NCI-H524 treated with DMSO at 0.1 percent for 48 hours (cell line): ENCODE results near the gene ADGRL2.
A peak's percentile ranks its signal among the peaks of the same experiment; 100 is the strongest.

Experiments used
- DNase-seq: peaks from one replicate; lab custom pipeline; 2025; lab: John Stamatoyannopoulos, UW

The ADGRL2 gene

GRCh38 chr1:81907575-81907974 lies 106.8 kb downstream of the ADGRL2 start:
- no peak for DNase-seq

GRCh38 chr1:81912383-81912782 lies 111.6 kb downstream of the ADGRL2 start:
- no peak for DNase-seq

- DNase-seq = no peak
Measured at GRCh38 chr1:81915937-81916336, 115.2 kb downstream of the ADGRL2 start.

GRCh38 chr1:81920245-81920740 lies 119.6 kb downstream of the ADGRL2 start:
- DNase-seq = no peak

GRCh38 chr1:81920886-81921285 lies 120.2 kb downstream of the ADGRL2 start:
- no peak for DNase-seq

GRCh38 chr1:81921344-81921743 lies 120.6 kb downstream of the ADGRL2 start:
- no peak for DNase-seq

GRCh38 chr1:81921851-81922462 lies 121.2 kb downstream of the ADGRL2 start:
- no peak for DNase-seq

GRCh38 chr1:81922955-81923354 lies 122.2 kb downstream of the ADGRL2 start:
- DNase-seq = no peak

- no peak for DNase-seq
Measured at GRCh38 chr1:81929106-81929505, 128.4 kb downstream of the ADGRL2 start.

- no peak for DNase-seq
Measured at GRCh38 chr1:81936853-81937252, 136.1 kb downstream of the ADGRL2 start.

GRCh38 chr1:81937791-81938450 lies 137.2 kb downstream of the ADGRL2 start:
- no peak for DNase-seq

- no peak for DNase-seq
Measured at GRCh38 chr1:81948495-81948894, 147.8 kb downstream of the ADGRL2 start.

GRCh38 chr1:81949421-81949820 lies 148.7 kb downstream of the ADGRL2 start:
- no peak for DNase-seq

GRCh38 chr1:81950037-81950436 lies 149.3 kb downstream of the ADGRL2 start:
- no peak for DNase-seq

- no peak for DNase-seq
Measured at GRCh38 chr1:81950591-81951244, 150.0 kb downstream of the ADGRL2 start.

GRCh38 chr1:81954534-81955020 lies 153.8 kb downstream of the ADGRL2 start:
- DNase-seq = peak; percentile 41

- DNase-seq = no peak
Measured at GRCh38 chr1:81967951-81968350, 167.2 kb downstream of the ADGRL2 start.

- no peak for DNase-seq
Measured at GRCh38 chr1:81970416-81970815, 169.7 kb downstream of the ADGRL2 start.

GRCh38 chr1:81974222-81974841 lies 173.6 kb downstream of the ADGRL2 start:
- no peak for DNase-seq

- DNase-seq = no peak
Measured at GRCh38 chr1:81974883-81975555, 174.3 kb downstream of the ADGRL2 start.

GRCh38 chr1:81976539-81976938 lies 175.8 kb downstream of the ADGRL2 start:
- DNase-seq = no peak

GRCh38 chr1:81978945-81979344 lies 178.2 kb downstream of the ADGRL2 start:
- DNase-seq = no peak
